NCI-H1694 treated with DMSO at 0.1 percent for 48 hours (cell line): ENCODE measurements around the gene GTF3C6.
"Not testable (repeated sequence)": the region's sequence is repeated elsewhere in the genome, so short reads cannot be mapped to it uniquely, and the experiment has no call there.

Source experiments
- DNase-seq: peaks from one replicate; lab custom pipeline; 2025; lab: John Stamatoyannopoulos, UW

The GTF3C6 gene

GRCh38 chr6:110958329-110959192, at the start of gene GTF3C6:
GTF3C6 (plus strand) TSS chr6:110958706; CDS start chr6:110958770, 64 bp downstream.
- DNase-seq, result peak; percentile 86

- DNase-seq, result no peak
Observed at GRCh38 chr6:110930781-110931180, 27.7 kb upstream of the GTF3C6 start.

GRCh38 chr6:110933912-110934311, 24.6 kb upstream of the GTF3C6 start:
- DNase-seq, result no peak

- no peak for DNase-seq
Observed at GRCh38 chr6:110934381-110934898, 24.1 kb upstream of the GTF3C6 start.

- no peak for DNase-seq
Observed at GRCh38 chr6:110935171-110935570, 23.3 kb upstream of the GTF3C6 start.

GRCh38 chr6:110938171-110938570, 20.3 kb upstream of the GTF3C6 start:
- DNase-seq, result no peak

- DNase-seq, result no peak
Observed at GRCh38 chr6:110939429-110940200, 18.9 kb upstream of the GTF3C6 start.

GRCh38 chr6:110944681-110945151, 13.8 kb upstream of the GTF3C6 start:
- DNase-seq, result no peak

- DNase-seq, result no peak
Observed at GRCh38 chr6:110946498-110946897, 12.0 kb upstream of the GTF3C6 start.

GRCh38 chr6:110949679-110950285, 8.7 kb upstream of the GTF3C6 start:
- peak; percentile 68 for DNase-seq

GRCh38 chr6:110950440-110950839, 8.1 kb upstream of the GTF3C6 start:
- DNase-seq, result no peak

GRCh38 chr6:110951008-110951407, 7.5 kb upstream of the GTF3C6 start:
- no peak for DNase-seq

GRCh38 chr6:110951986-110952794, 6.3 kb upstream of the GTF3C6 start:
- no peak for DNase-seq

GRCh38 chr6:110953633-110954303, 4.7 kb upstream of the GTF3C6 start:
- no peak for DNase-seq

- no peak for DNase-seq
Observed at GRCh38 chr6:110960014-110960390, 1.5 kb downstream of the GTF3C6 start.

- DNase-seq, result not testable (repeated sequence)
Observed at GRCh38 chr6:110962636-110963035, 4.1 kb downstream of the GTF3C6 start.

GRCh38 chr6:110965629-110966229, 7.2 kb downstream of the GTF3C6 start:
- DNase-seq, result no peak

- DNase-seq, result not testable (repeated sequence)
Observed at GRCh38 chr6:110968661-110969060, 10.2 kb downstream of the GTF3C6 start.

- no peak for DNase-seq
Observed at GRCh38 chr6:110971468-110971867, 13.0 kb downstream of the GTF3C6 start.

- no peak for DNase-seq
Observed at GRCh38 chr6:110976575-110976974, 18.1 kb downstream of the GTF3C6 start.
